ENCODE data around the gene MICAL2. TPM values are rescaled to one million over a fixed set of nuclear protein-coding genes. Genes with fewer than 3 reads are reported as not detected.

The MICAL2 gene
- total and polyA plus RNA-seq, 10 of the 15 experiments (the other 5 are each of a cell fraction or from before 2014, with no cell fraction given), result 0.90 to 5.6 (median 2.4) TPM

- H3K27me3 ChIP-seq (replicated peaks in 1 of 2; ENCODE audit: control insufficient read depth in 2 of 2, insufficient read depth in 2 of 2, low read length in 1 of 2), result no peaks in the 10 kb centered on the region; a peak in 1 of 4 replicates
- H3K9ac ChIP-seq (ENCODE audit: control insufficient read depth, insufficient read depth, low read length), result no peak overlapping the region
- no peaks in the 10 kb centered on the region for H3K4me1 ChIP-seq (ENCODE audit: control insufficient read depth, insufficient read depth, low read length)
- no peak overlapping the region for H2AFZ ChIP-seq (ENCODE audit: control insufficient read depth, low read depth, low read length)
- RAD21 ChIA-PET (ENCODE audit: unreplicated experiment), result interaction anchor here (1.1 to 1.8 kb wide), 3 partner anchors 234 to 241 kb away, joined by 3 to 9 read pairs (median 5); no protein-coding TSS in a partner anchor
- FAIRE-seq (no peak), DNase-seq (ENCODE audit: low read depth, low spot score) (no peak), ATAC-seq (no peak)
- intact Hi-C loops (cut with micrococcal nuclease; ENCODE audit: unreplicated experiment) (no loop called here), in situ Hi-C loops (cut with MboI) (loop anchor here (25.0 kb wide), 1 partner anchor 498 kb away; no protein-coding TSS in a partner anchor)
- no peaks in the 10 kb centered on the region for H4K20me1 ChIP-seq (ENCODE audit: control insufficient read depth, insufficient read depth)
- no peak overlapping the region for H3K4me2 ChIP-seq (ENCODE audit: control insufficient read depth, insufficient read depth)
- H3K27ac ChIP-seq (ENCODE audit: control insufficient read depth, insufficient read depth), result no peak overlapping the region
- TF ChIP-seq FOXK2 (IDR thresholded peaks at IDR 0.05), result no peak
- no peak for TF ChIP-seq POU2F2 (IDR thresholded peaks at IDR 0.05; ENCODE audit: borderline replicate concordance, low read depth, low read length)
- no peak for TF ChIP-seq STAT1 (conservative IDR thresholded peaks at IDR 0.05)
- no peak for TF ChIP-seq EED (IDR thresholded peaks at IDR 0.05; ENCODE audit: low read depth)
- no peak for TF ChIP-seq TCF7 (IDR thresholded peaks at IDR 0.05; ENCODE audit: borderline replicate concordance)
- TF ChIP-seq IRF3 (IDR thresholded peaks at IDR 0.05), result no peak
- TF ChIP-seq ATF7 (IDR thresholded peaks at IDR 0.05; ENCODE audit: low read depth), result no peak
- no peak for TF ChIP-seq GATAD2B (conservative IDR thresholded peaks at IDR 0.05; ENCODE audit: low read depth)
- no peaks in the 10 kb centered on the region for H3K36me3 ChIP-seq (ENCODE audit: control insufficient read depth in 2 of 2, insufficient read depth in 2 of 2, low read length in 1 of 2)
- SMC1A ChIA-PET (ENCODE audit: uncharacterized antibody, unreplicated experiment), result interaction anchor here (1.0 to 3.3 kb wide), 2 partner anchors 237 to 240 kb away, joined by 4 to 23 read pairs; no protein-coding TSS in a partner anchor
- WGBS (ENCODE audit: insufficient coverage, insufficient replicate concordance, low lambda C conversion rate, missing lambda C conversion rate), result 31% methylated on average over 4 of the region's 4 CpGs
- CTCF ChIA-PET, result interaction anchor here (1.1 to 16.7 kb wide), 6 partner anchors 222 to 604 kb away, joined by 3 to 214 read pairs (median 3); no protein-coding TSS in a partner anchor
- no peak overlapping the region for H3K4me3 ChIP-seq
- H3K9me3 ChIP-seq (replicated peaks; ENCODE audit: control insufficient read depth, insufficient read depth, low read length), result no peaks in the 10 kb centered on the region
- no peaks in the 10 kb centered on the region for H3K79me2 ChIP-seq (ENCODE audit: control insufficient read depth, insufficient read depth, low read length)
- no TSS peak for BruUV-seq (replicated peaks)
- POLR2A ChIA-PET, result no interaction called here
Measured at GRCh38 chr11:12285106-12285505, 174.7 kb downstream of the MICAL2 start.
